HepG2 (cell line): ENCODE data around the gene LTA4H. TPM values are rescaled to one million over a fixed set of nuclear protein-coding genes. Genes with fewer than 3 reads are reported as not detected.

Experiments used
- ELF4 ChIP-seq: sonication (generic); formaldehyde crosslinking; IDR thresholded peaks from 2 replicates; pipeline ENCODE4 v1.5.0; 2020; ENCODE audit warnings: missing genetic modification reagents, mild to moderate bottlenecking, moderate library complexity, borderline replicate concordance
- ESRRA ChIP-seq: sonication (generic); formaldehyde crosslinking; IDR thresholded peaks from 2 replicates; pipeline ENCODE4 v1.5.1; 2020; ENCODE audit warnings: mild to moderate bottlenecking, low read depth, missing genetic modification reagents
- ETV6 ChIP-seq: sonication (generic); formaldehyde crosslinking; conservative IDR thresholded peaks from 2 replicates; pipeline ENCODE4 v1.4.0; 2020; ENCODE audit warnings: missing genetic modification reagents
- FOXM1 ChIP-seq: sonication (generic); formaldehyde crosslinking; IDR thresholded peaks from 2 replicates; pipeline ENCODE4 v1.5.0; 2020; ENCODE audit warnings: missing genetic modification reagents
- FOXO1 ChIP-seq: sonication (generic); formaldehyde crosslinking; IDR thresholded peaks from 2 replicates; pipeline ENCODE4 v1.4.0; 2020; ENCODE audit warnings: missing genetic modification reagents
- FOXP1 ChIP-seq, 2 experiments: fragments of 450-650 bp in 1 of 2; IDR thresholded peaks; 2 replicates each; pipeline ENCODE4 v1.6.1; 2017 to 2018; ENCODE audit warnings: antibody characterized with exemption in 1 of 2
- HNF4G ChIP-seq, 2 experiments: sonication (generic) in 1 of 2; formaldehyde crosslinking in 1 of 2; IDR thresholded peaks; 2 replicates each; pipeline versions ENCODE4 v1.4.0 to v1.6.1; 2011 to 2020; ENCODE audit warnings: borderline replicate concordance in 2 of 2, low read depth in 2 of 2, mild to moderate bottlenecking in 2 of 2, low read length in 1 of 2, missing genetic modification reagents in 1 of 2, moderate library complexity in 1 of 2
- MTF2 ChIP-seq: sonication (generic); formaldehyde crosslinking; IDR thresholded peaks from 2 replicates; pipeline ENCODE4 v1.5.0; 2020; ENCODE audit warnings: missing genetic modification reagents, borderline replicate concordance
- NFRKB ChIP-seq: fragments of 450-650 bp; IDR thresholded peaks from 2 replicates; pipeline ENCODE4 v1.6.1; 2017
- NKX3-1 ChIP-seq: sonication (generic); formaldehyde crosslinking; IDR thresholded peaks from 2 replicates; pipeline ENCODE4 v1.5.0; 2020; ENCODE audit warnings: missing genetic modification reagents
- PAWR ChIP-seq: sonication (generic); formaldehyde crosslinking; IDR thresholded peaks from 2 replicates; pipeline ENCODE4 v1.4.0; 2020; ENCODE audit warnings: missing genetic modification reagents, mild to moderate bottlenecking, borderline replicate concordance
- PHF8 ChIP-seq: sonication (generic); formaldehyde crosslinking; IDR thresholded peaks from 2 replicates; pipeline ENCODE4 v1.5.0; 2020; ENCODE audit warnings: missing genetic modification reagents
- POGZ ChIP-seq: sonication (generic); formaldehyde crosslinking; IDR thresholded peaks from 2 replicates; pipeline ENCODE4 v1.4.0; 2020; ENCODE audit warnings: mild to moderate bottlenecking, missing genetic modification reagents
- POLR2AphosphoS5 ChIP-seq: IDR thresholded peaks from 2 replicates; pipeline ENCODE4 v1.6.1; 2012; ENCODE audit warnings: low read depth, low read length
- PREB ChIP-seq: sonication (generic); formaldehyde crosslinking; IDR thresholded peaks from 2 replicates; pipeline ENCODE4 v1.4.0; 2020; ENCODE audit warnings: missing genetic modification reagents
- RARG ChIP-seq: sonication (generic); formaldehyde crosslinking; IDR thresholded peaks from 2 replicates; pipeline ENCODE4 v1.4.0; 2020; ENCODE audit warnings: low read depth, mild to moderate bottlenecking, missing genetic modification reagents
- SMAD3 ChIP-seq: sonication (generic); formaldehyde crosslinking; IDR thresholded peaks from 2 replicates; pipeline ENCODE4 v1.4.0; 2020; ENCODE audit warnings: missing genetic modification reagents
- SOX6 ChIP-seq, 2 experiments: fragments of 450-650 bp in 1 of 2; sonication (generic) in 1 of 2; formaldehyde crosslinking in 1 of 2; IDR thresholded peaks; 2 replicates each; pipeline versions ENCODE4 v1.4.0 to v1.6.1; 2017 to 2020; ENCODE audit warnings: antibody characterized with exemption in 1 of 2, mild to moderate bottlenecking in 1 of 2, missing genetic modification reagents in 1 of 2
- TBX3 ChIP-seq: fragments of 450-650 bp; IDR thresholded peaks from 2 replicates; pipeline ENCODE4 v1.6.1; 2017; ENCODE audit warnings: antibody characterized with exemption, mild to moderate bottlenecking, inconsistent platforms, borderline replicate concordance
- ZIK1 ChIP-seq: sonication (generic); formaldehyde crosslinking; IDR thresholded peaks from 2 replicates; pipeline ENCODE4 v1.5.0; 2020; ENCODE audit warnings: mild to moderate bottlenecking, low read depth, missing genetic modification reagents, borderline replicate concordance
- ZMYM4 ChIP-seq: sonication (generic); formaldehyde crosslinking; IDR thresholded peaks from 2 replicates; pipeline ENCODE4 v1.8.1; 2023; ENCODE audit warnings: mild to moderate bottlenecking, missing genetic modification reagents
- ZNF264 ChIP-seq: sonication (generic); formaldehyde crosslinking; IDR thresholded peaks from 2 replicates; pipeline ENCODE4 v1.4.0; 2020; ENCODE audit warnings: missing genetic modification reagents
- ZNF282 ChIP-seq: fragments of 450-650 bp; IDR thresholded peaks from 2 replicates; pipeline ENCODE4 v1.6.1; 2018; ENCODE audit not compliant: partially characterized antibody
- ZNF296 ChIP-seq: sonication (generic); formaldehyde crosslinking; conservative IDR thresholded peaks from 2 replicates; pipeline ENCODE4 v1.5.0; 2020; ENCODE audit warnings: mild to moderate bottlenecking, missing genetic modification reagents
- ZNF431 ChIP-seq: sonication (generic); formaldehyde crosslinking; IDR thresholded peaks from 2 replicates; pipeline ENCODE4 v1.9.0; 2022; ENCODE audit warnings: missing genetic modification reagents, low read depth, mild to moderate bottlenecking, borderline replicate concordance
- ZNF556 ChIP-seq: sonication (generic); formaldehyde crosslinking; IDR thresholded peaks from 2 replicates; pipeline ENCODE4 v1.4.0; 2020; ENCODE audit warnings: mild to moderate bottlenecking, missing genetic modification reagents, borderline replicate concordance
- ZNF577 ChIP-seq: sonication (generic); formaldehyde crosslinking; IDR thresholded peaks from 2 replicates; pipeline ENCODE4 v1.4.0; 2020; ENCODE audit warnings: mild to moderate bottlenecking, low read depth, missing genetic modification reagents, borderline replicate concordance
- ZNF883 ChIP-seq: sonication (generic); formaldehyde crosslinking; IDR thresholded peaks from 2 replicates; pipeline ENCODE4 v1.5.1; 2020; ENCODE audit warnings: mild to moderate bottlenecking, missing genetic modification reagents; ENCODE audit errors: not compliant biosample characterization
- polyA plus RNA-seq, 8 experiments: library from polyadenylated mRNA; depleted of rRNA in 3 of 8; stranded (reverse) in 7 of 8; unstranded in 1 of 8; fragments of >200 nt; fragmentation: Illumina TruSeq in 4 of 8; extraction: Trizol in 4 of 8; gene quantifications; 2 replicates each; pipeline versions ENCODE4 v1.2.1 to v1.2.3, GENCODE V29; 2011 to 2016; ENCODE audit warnings: low read depth in 4 of 8, missing spikeins in 1 of 8, mixed read lengths in 1 of 8; ENCODE audit not compliant: insufficient read depth in 1 of 8
- total RNA-seq, 5 experiments: library from RNA; depleted of rRNA; stranded (reverse); fragments of >200 nt; fragmentation: Illumina TruSeq; extraction: Trizol; gene quantifications; 2 replicates each; pipeline ENCODE4 v1.2.3, GENCODE V29; 2016; ENCODE audit warnings: low read depth in 1 of 5
- TF ChIP-seq, protein P1 (sequence below): sonication (generic); formaldehyde crosslinking; IDR thresholded peaks from 2 replicates; pipeline ENCODE4 v1.4.0; 2020; ENCODE audit warnings: low read depth, mild to moderate bottlenecking, missing genetic modification reagents
- TF ChIP-seq, protein P2 (sequence below): conservative IDR thresholded peaks from 2 replicates; pipeline ENCODE4 v1.6.1; 2018; ENCODE audit warnings: missing genetic modification reagents

LTA4H gene
- total and polyA plus RNA-seq, 2 of the 13 experiments (the other 11 are each of a cell fraction or from before 2014, with no cell fraction given) = 87.5 to 90.4 TPM

DNA sequence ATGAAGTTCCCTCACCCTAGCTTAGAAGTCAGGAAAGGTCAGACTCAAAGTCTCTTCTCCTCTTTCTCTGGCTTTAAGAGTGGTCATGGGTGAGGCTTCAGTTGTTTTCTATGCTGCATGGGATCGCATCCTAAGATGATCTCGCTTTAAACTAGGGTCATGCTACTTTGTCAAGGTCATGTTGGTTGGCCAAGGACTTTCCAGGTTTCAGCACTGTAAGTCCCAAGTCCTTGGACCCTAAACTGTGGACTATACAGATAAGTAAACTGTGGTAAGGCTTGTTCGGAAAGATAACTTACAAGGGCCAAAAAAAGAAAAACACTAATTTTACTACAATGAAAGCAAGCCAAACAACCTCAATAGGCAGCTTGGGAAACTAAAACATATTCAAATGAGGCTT lies 56.6 kb downstream of the LTA4H start (continued):
- TF ChIP-seq ETV6 (no peak), ZNF431 (CRISPR knock-in tag) (no peak), SOX6 (IDR thresholded peaks at IDR 0.05) (no peak), SOX6 (CRISPR knock-in tag; IDR thresholded peaks at IDR 0.05) (peak; percentile 75), ESRRA (peak; percentile 85), ZNF282 (no peak), MTF2 (CRISPR knock-in tag) (no peak), NFRKB (no peak), POGZ (CRISPR knock-in tag) (peak; percentile 71), ZMYM4 (CRISPR knock-in tag) (peak; percentile 57; the same call in 1 of the 2 replicates), PREB (CRISPR knock-in tag) (no peak), FOXP1 (IDR thresholded peaks at IDR 0.05) (no peak), FOXP1 (CRISPR knock-in tag; IDR thresholded peaks at IDR 0.05) (peak; percentile 40), FOXM1 (CRISPR knock-in tag) (no peak), PHF8 (CRISPR knock-in tag) (no peak), FOXO1 (CRISPR knock-in tag) (no peak), RARG (no peak), ZNF883 (CRISPR knock-in tag) (no peak), ZNF556 (CRISPR knock-in tag) (no peak), TBX3 (no peak), ZNF264 (CRISPR knock-in tag) (no peak), ZNF296 (CRISPR knock-in tag) (no peak), SMAD3 (CRISPR knock-in tag) (no peak), NKX3-1 (CRISPR knock-in tag) (no peak), PAWR (CRISPR knock-in tag) (no peak), HNF4G (IDR thresholded peaks at IDR 0.05; ENCODE audit: borderline replicate concordance, low read depth, low read length) (peak; percentile 13; the same call in 1 of the 2 replicates), HNF4G (CRISPR knock-in tag; IDR thresholded peaks at IDR 0.05; ENCODE audit: borderline replicate concordance, low read depth) (no peak), ZNF577 (CRISPR knock-in tag) (no peak), ELF4 (no peak), ZIK1 (CRISPR knock-in tag) (no peak), POLR2AphosphoS5 (peak; percentile 15; the same call in 1 of the 2 replicates)
- TF ChIP-seq, protein P1, sequence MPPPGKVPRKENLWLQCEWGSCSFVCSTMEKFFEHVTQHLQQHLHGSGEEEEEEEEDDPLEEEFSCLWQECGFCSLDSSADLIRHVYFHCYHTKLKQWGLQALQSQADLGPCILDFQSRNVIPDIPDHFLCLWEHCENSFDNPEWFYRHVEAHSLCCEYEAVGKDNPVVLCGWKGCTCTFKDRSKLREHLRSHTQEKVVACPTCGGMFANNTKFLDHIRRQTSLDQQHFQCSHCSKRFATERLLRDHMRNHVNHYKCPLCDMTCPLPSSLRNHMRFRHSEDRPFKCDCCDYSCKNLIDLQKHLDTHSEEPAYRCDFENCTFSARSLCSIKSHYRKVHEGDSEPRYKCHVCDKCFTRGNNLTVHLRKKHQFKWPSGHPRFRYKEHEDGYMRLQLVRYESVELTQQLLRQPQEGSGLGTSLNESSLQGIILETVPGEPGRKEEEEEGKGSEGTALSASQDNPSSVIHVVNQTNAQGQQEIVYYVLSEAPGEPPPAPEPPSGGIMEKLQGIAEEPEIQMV (CRISPR knock-in tag) = no peak
- TF ChIP-seq, protein P2, sequence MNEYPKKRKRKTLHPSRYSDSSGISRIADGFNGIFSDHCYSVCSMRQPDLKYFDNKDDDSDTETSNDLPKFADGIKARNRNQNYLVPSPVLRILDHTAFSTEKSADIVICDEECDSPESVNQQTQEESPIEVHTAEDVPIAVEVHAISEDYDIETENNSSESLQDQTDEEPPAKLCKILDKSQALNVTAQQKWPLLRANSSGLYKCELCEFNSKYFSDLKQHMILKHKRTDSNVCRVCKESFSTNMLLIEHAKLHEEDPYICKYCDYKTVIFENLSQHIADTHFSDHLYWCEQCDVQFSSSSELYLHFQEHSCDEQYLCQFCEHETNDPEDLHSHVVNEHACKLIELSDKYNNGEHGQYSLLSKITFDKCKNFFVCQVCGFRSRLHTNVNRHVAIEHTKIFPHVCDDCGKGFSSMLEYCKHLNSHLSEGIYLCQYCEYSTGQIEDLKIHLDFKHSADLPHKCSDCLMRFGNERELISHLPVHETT (CRISPR knock-in tag) = no peak
